Lower lobe of right lung (tissue), 2 donors: ENCODE results near the gene MAD1L1. TPM values are rescaled to one million over a fixed set of nuclear protein-coding genes. Genes with fewer than 3 reads are reported as not detected.

Source experiments
- ATAC-seq, 2 donors: fragments of 200-7000 bp; cut with Tn5 transposase; one replicate each; pipeline ENCODE4 v1.9.1; 2020 to 2022; ENCODE audit warnings: mild to moderate bottlenecking in 2 of 2, moderate library complexity in 2 of 2
- DNase-seq: peaks from one replicate; pipeline ENCODE4 v3.0.0-alpha.2; 2020
- H3K27ac ChIP-seq: fragments of 200-600 bp; one replicate; pipeline ENCODE4 v1.8.0; 2022
- H3K27me3 ChIP-seq: fragments of 200-600 bp; one replicate; pipeline ENCODE4 v1.8.0; 2022; ENCODE audit warnings: low read depth
- H3K36me3 ChIP-seq: fragments of 200-600 bp; one replicate; pipeline ENCODE4 v1.8.0; 2022; ENCODE audit warnings: mild to moderate bottlenecking
- H3K4me1 ChIP-seq: fragments of 200-600 bp; one replicate; pipeline ENCODE4 v1.8.0; 2022
- H3K4me3 ChIP-seq: fragments of 200-600 bp; one replicate; pipeline ENCODE4 v1.8.0; 2022; ENCODE audit warnings: mild to moderate bottlenecking
- H3K9me3 ChIP-seq: fragments of 200-600 bp; one replicate; pipeline ENCODE4 v1.8.0; 2022
- intact Hi-C: fragments of 100-400 bp; cut with DNase I; formaldehyde crosslinking; loops from one replicate; pipeline ENCODE4 v1.11.0; 2022
- total RNA-seq: library from RNA; stranded (reverse); fragmentation: NEBNext Ultra II Directional; extraction: Animal tissue kit (Norgen Biotek cat#: 25700); gene quantifications from one replicate; pipeline ENCODE4 v1.2.1, GENCODE V29; 2021
- TF ChIP-seq, protein P1 (sequence below): fragments of 200-600 bp; IDR thresholded peaks from one replicate; pipeline ENCODE4 v1.8.0; 2022; ENCODE audit warnings: antibody characterized with exemption, mild to moderate bottlenecking
- donor health status: DM: no; HTN: yes; CAD: no; lungs with severe emphysema.

Gene MAD1L1
- total RNA-seq, 1 donor from 2014 or later = 44.5 TPM

GRCh38 chr7:2228921-2229320 lies 3.8 kb downstream of the MAD1L1 start:
- H3K4me3 ChIP-seq = no peak overlapping the region
- no peak overlapping the region for H3K27ac ChIP-seq
- intact Hi-C loops = no loop called here
- DNase-seq (no peak), ATAC-seq (no peak)
- peaks cover 55% of the 10 kb centered on the region for H3K36me3 ChIP-seq
- TF ChIP-seq, protein P1, sequence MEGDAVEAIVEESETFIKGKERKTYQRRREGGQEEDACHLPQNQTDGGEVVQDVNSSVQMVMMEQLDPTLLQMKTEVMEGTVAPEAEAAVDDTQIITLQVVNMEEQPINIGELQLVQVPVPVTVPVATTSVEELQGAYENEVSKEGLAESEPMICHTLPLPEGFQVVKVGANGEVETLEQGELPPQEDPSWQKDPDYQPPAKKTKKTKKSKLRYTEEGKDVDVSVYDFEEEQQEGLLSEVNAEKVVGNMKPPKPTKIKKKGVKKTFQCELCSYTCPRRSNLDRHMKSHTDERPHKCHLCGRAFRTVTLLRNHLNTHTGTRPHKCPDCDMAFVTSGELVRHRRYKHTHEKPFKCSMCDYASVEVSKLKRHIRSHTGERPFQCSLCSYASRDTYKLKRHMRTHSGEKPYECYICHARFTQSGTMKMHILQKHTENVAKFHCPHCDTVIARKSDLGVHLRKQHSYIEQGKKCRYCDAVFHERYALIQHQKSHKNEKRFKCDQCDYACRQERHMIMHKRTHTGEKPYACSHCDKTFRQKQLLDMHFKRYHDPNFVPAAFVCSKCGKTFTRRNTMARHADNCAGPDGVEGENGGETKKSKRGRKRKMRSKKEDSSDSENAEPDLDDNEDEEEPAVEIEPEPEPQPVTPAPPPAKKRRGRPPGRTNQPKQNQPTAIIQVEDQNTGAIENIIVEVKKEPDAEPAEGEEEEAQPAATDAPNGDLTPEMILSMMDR = no peak
- no peaks in the 10 kb centered on the region for H3K27me3 ChIP-seq
- no peaks in the 10 kb centered on the region for H3K9me3 ChIP-seq
- peaks cover 49% of the 10 kb centered on the region for H3K4me1 ChIP-seq

GRCh38 chr7:2227699-2228098 lies 5.0 kb downstream of the MAD1L1 start:
- intact Hi-C loops = no loop called here
- DNase-seq (no peak), ATAC-seq (no peak)
- peaks cover 41% of the 10 kb centered on the region for H3K4me1 ChIP-seq
- H3K27ac ChIP-seq = no peak overlapping the region
- H3K36me3 ChIP-seq = peaks cover 67% of the 10 kb centered on the region
- H3K27me3 ChIP-seq = no peaks in the 10 kb centered on the region
- H3K4me3 ChIP-seq = no peak overlapping the region
- no peaks in the 10 kb centered on the region for H3K9me3 ChIP-seq
- TF ChIP-seq, protein P1 = no peak

DNA sequence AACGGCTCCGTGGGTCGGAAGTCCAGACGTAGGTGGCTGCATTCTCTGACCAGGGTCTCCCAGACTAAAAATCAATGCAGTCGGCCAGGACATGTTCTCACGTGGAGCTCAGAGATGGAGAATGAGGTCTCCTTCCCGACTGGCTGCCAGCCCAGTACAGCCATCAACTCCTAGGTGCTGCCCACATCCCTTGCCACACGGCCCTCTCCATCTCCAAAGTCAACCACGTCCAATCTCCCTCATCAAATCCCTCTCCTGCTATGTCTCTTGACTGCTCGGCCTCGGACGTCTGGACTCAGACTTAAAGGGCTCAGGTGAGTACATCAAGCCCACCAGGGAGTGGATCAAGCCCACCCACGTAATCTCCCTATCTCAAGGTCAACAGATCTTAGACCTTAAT lies 6.9 kb downstream of the MAD1L1 start:
- Histone ChIP-seq H3K4me1 (peaks cover 27% of the 10 kb centered on the region), H3K27ac (peak overlapping the region; percentile 63), H3K36me3 (peaks cover 86% of the 10 kb centered on the region), H3K27me3 (no peaks in the 10 kb centered on the region), H3K4me3 (no peak overlapping the region), H3K9me3 (no peaks in the 10 kb centered on the region)
- intact Hi-C loops = no loop called here
- DNase-seq (no peak), ATAC-seq (no peak)
- TF ChIP-seq, protein P1 = no peak

- Histone ChIP-seq H3K27ac (peak overlapping the region; percentile 63), H3K4me3 (no peak overlapping the region), H3K27me3 (no peaks in the 10 kb centered on the region), H3K36me3 (peaks cover 88% of the 10 kb centered on the region), H3K4me1 (peaks cover 22% of the 10 kb centered on the region), H3K9me3 (no peaks in the 10 kb centered on the region)
- ATAC-seq = peak; percentile 81 to 86
- intact Hi-C loops = no loop called here
- TF ChIP-seq, protein P1 = no peak
- no peak for DNase-seq
Measured at GRCh38 chr7:2225336-2225735, 7.4 kb downstream of the MAD1L1 start.

GRCh38 chr7:2224934-2225333 lies 7.8 kb downstream of the MAD1L1 start:
- Histone ChIP-seq H3K4me1 (peaks cover 18% of the 10 kb centered on the region), H3K9me3 (no peaks in the 10 kb centered on the region), H3K4me3 (no peak overlapping the region), H3K36me3 (peaks cover 90% of the 10 kb centered on the region), H3K27me3 (no peaks in the 10 kb centered on the region), H3K27ac (peak overlapping the region; percentile 63)
- TF ChIP-seq, protein P1 = no peak
- DNase-seq (peak; percentile 76), ATAC-seq (peak; percentile 87 to 90)
- intact Hi-C loops = no loop called here

DNA sequence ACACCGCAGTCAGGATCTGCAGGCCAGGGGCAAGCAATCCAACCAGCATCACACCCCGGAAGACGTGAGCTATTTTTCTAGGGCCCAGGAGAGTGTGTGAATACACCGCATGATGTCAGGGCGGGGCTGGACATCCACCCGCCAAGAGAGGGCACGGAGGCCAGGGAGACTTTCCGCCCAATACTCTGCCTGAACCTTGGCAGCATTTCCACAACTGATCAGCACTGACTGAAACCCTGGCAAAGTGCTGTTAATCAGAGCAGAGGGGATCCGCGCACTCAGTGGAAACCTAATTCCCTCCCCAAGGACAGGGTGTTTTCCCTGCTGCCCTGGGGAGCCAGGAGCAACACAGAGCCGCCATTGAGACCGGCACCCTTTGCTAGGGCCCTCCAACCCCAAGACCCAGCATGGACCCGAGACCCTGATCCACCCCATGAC lies 8.2 kb downstream of the MAD1L1 start:
- Histone ChIP-seq H3K4me1 (peaks cover 17% of the 10 kb centered on the region), H3K27me3 (no peaks in the 10 kb centered on the region), H3K27ac (no peak overlapping the region), H3K36me3 (peaks cover 88% of the 10 kb centered on the region), H3K9me3 (no peaks in the 10 kb centered on the region), H3K4me3 (no peak overlapping the region)
- TF ChIP-seq, protein P1 = no peak
- no peak for DNase-seq
- intact Hi-C loops = no loop called here
- no peak for ATAC-seq
